AG04450 (cell line): ENCODE results near the gene CEP20. TPM values are rescaled to one million over a fixed set of nuclear protein-coding genes. Genes with fewer than 3 reads are reported as not detected.

Source experiments
- CTCF ChIA-PET: fragments of 300-600, 350-600 bp; formaldehyde crosslinking; extraction: SDS; loops from one replicate; lab custom pipeline; 2022; ENCODE audit warnings: antibody characterized with exemption, inconsistent platforms; lab: Charles Lee
- POLR2A ChIA-PET: fragments of 350-600 bp; formaldehyde crosslinking; extraction: SDS; loops from one replicate; lab custom pipeline; 2021; ENCODE audit warnings: antibody characterized with exemption, inconsistent platforms; lab: Yijun Ruan, JAX
- DNase-seq: peaks from one replicate; pipeline ENCODE4 v3.0.0-alpha.2; 2011; ENCODE audit warnings: low read depth, low spot score
- H3K27ac ChIP-seq: one replicate; pipeline ENCODE4 v1.5.1; 2012; ENCODE audit warnings: low read depth, low read length, control low read depth
- H3K27me3 ChIP-seq: one replicate; pipeline ENCODE4 v1.6.0; 2012; ENCODE audit warnings: low read length; ENCODE audit not compliant: control insufficient read depth, insufficient read depth
- H3K4me3 ChIP-seq: 2 replicates; pipeline ENCODE4 v1.5.1; 2011; ENCODE audit warnings: mild to moderate bottlenecking, low read depth, low read length, control low read depth
- H3K9me3 ChIP-seq: 2 replicates; pipeline ENCODE4 v1.5.1; 2012; ENCODE audit warnings: low read length; ENCODE audit not compliant: control insufficient read depth, insufficient read depth
- polyA plus RNA-seq: library from polyadenylated mRNA; depleted of rRNA; stranded (reverse); fragments of >200 nt; gene quantifications from 2 replicates; pipeline ENCODE4 v1.2.3, GENCODE V29; 2011
- TF ChIP-seq, protein P1 (sequence below): IDR thresholded peaks from 2 replicates; pipeline ENCODE4 v1.5.1; 2011; ENCODE audit warnings: low read depth, low read length, control low read depth, inconsistent platforms

Gene CEP20
- polyA plus RNA-seq, 1 experiment: 49.3 TPM

DNA sequence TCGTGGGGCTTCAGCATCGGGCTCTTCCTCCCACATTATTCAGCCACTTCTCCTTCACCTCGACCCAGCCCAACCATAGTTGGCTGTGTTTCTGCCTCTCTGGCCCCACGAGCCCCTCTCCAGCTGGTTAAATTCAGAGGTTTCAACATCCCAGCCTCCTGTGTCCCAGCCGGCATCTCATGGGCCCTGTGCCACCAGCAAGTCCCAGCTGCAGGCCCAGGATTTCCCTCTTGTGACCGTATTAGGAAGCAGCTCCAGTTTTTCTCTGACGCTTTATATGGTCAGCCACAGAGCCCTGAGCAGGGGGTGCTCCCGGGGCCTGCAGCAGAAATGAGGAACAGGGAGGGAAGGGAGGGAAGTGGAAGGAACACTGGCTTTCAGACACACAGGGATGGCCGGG, 58.9 kb downstream of the CEP20 start:
- ChIA-PET POLR2A (interaction anchor here (0.6 to 1.2 kb wide), 3 partner anchors 18 to 245 kb away, joined by 3 read pairs; no protein-coding TSS in a partner anchor), CTCF (interaction anchor here (0.7 to 1.3 kb wide), 3 partner anchors 10 to 51 kb away, joined by 3 read pairs; no protein-coding TSS in a partner anchor)
- TF ChIP-seq, protein P1, sequence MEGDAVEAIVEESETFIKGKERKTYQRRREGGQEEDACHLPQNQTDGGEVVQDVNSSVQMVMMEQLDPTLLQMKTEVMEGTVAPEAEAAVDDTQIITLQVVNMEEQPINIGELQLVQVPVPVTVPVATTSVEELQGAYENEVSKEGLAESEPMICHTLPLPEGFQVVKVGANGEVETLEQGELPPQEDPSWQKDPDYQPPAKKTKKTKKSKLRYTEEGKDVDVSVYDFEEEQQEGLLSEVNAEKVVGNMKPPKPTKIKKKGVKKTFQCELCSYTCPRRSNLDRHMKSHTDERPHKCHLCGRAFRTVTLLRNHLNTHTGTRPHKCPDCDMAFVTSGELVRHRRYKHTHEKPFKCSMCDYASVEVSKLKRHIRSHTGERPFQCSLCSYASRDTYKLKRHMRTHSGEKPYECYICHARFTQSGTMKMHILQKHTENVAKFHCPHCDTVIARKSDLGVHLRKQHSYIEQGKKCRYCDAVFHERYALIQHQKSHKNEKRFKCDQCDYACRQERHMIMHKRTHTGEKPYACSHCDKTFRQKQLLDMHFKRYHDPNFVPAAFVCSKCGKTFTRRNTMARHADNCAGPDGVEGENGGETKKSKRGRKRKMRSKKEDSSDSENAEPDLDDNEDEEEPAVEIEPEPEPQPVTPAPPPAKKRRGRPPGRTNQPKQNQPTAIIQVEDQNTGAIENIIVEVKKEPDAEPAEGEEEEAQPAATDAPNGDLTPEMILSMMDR: no peak
- H3K9me3 ChIP-seq: no peaks in the 10 kb centered on the region
- DNase-seq: peak; percentile 44
- H3K27me3 ChIP-seq: peaks cover 6% of the 10 kb centered on the region
- no peak overlapping the region for H3K27ac ChIP-seq
- H3K4me3 ChIP-seq: no peak overlapping the region

DNA sequence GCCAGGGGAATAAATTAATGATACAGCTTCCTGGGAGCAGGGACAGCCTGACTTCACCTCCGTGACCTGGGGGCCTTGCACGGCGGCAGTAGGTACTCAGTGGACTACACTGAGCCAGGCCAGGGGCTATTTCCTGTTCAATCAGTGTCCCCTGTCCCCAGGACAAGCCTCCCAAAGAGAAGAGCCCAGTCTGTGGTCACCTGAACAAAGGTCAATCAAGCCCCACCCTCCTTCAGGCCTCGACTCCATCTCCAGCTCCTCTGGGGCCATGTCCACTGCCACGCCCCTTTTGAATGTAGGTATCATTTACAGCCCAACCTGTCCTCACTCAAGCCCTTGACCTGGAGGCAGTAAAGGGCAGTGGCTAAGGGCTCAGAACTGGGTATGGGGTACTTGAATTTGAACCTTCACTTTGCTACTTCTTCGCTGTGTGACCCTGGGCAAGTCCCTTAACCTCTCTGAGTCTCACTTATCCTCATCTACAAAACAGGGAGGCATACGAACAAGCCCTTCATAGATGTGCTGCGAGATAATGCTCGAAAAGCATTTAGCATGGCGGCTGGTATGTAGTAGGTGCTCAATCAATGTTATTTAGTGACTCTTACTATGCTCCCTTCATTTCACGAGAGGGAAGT, 60.6 kb downstream of the CEP20 start:
- ChIA-PET POLR2A (interaction anchor here (0.7 kb wide), 1 partner anchor 21 kb away, joined by 7 read pairs; no protein-coding TSS in a partner anchor), CTCF (no interaction called here)
- no peaks in the 10 kb centered on the region for H3K9me3 ChIP-seq
- no peak overlapping the region for H3K4me3 ChIP-seq
- H3K27ac ChIP-seq: no peak overlapping the region
- TF ChIP-seq, protein P1: no peak
- peaks cover 11% of the 10 kb centered on the region for H3K27me3 ChIP-seq
- DNase-seq: no peak

DNA sequence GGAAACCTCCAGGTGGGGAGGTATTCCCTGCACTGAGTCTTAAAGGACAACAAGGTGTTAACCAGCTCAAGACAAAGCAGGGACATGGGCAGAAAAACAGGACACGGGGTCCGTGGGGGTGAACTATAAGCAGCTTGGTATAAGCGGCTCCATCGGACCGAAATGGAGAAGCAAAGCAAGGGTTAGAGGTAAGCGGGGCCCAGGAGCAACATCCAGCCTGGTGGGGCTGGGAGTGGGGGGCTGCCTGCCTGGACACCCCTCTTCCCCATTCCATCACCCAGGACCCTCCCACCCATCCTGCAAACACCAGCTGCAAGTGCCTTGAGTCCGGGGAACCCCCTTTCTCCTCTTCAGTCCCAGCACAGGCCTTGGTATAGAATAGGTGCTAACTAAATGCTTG, 61.1 kb downstream of the CEP20 start:
- H3K9me3 ChIP-seq: no peaks in the 10 kb centered on the region
- POLR2A ChIA-PET: no interaction called here
- CTCF ChIA-PET: interaction anchor here (0.7 kb wide), 1 partner anchor 47 kb away, joined by 7 read pairs; no protein-coding TSS in a partner anchor
- H3K27me3 ChIP-seq: peaks cover 12% of the 10 kb centered on the region
- no peak for DNase-seq
- TF ChIP-seq, protein P1: no peak
- no peak overlapping the region for H3K27ac ChIP-seq
- H3K4me3 ChIP-seq: no peak overlapping the region

DNA sequence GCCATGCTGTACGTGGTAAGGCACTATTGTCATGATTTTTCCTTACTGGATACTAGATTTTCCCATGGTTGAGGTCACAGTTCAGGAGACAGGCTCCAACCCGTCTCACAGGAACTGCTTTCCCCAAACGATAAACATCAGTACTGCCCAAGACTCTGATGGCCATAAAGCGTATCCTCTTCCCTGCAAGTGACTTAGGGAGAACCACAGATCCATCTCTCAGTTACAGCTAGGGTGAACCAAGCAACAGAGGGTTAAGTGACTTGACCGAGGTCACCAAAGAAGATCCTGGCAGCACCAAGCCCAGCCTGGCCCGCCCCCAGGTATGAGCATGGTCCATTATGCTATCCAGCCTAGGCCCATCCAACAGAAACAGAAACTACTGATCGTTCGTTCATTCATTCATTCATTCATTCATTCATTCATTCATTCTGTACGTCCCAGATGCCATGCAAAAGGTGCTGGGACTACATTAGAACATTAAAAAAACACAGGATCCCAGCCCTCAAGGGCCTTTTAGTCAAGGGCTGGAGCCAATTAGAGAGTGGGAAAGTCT, 62.6 kb downstream of the CEP20 start:
- POLR2A ChIA-PET: no interaction called here
- no peak overlapping the region for H3K27ac ChIP-seq
- CTCF ChIA-PET: interaction anchor here (0.5 kb wide), 1 partner anchor 249 kb away, joined by 6 read pairs; no protein-coding TSS in a partner anchor
- H3K9me3 ChIP-seq: no peaks in the 10 kb centered on the region
- no peak overlapping the region for H3K4me3 ChIP-seq
- DNase-seq: no peak
- TF ChIP-seq, protein P1: no peak
- peaks cover 12% of the 10 kb centered on the region for H3K27me3 ChIP-seq

DNA sequence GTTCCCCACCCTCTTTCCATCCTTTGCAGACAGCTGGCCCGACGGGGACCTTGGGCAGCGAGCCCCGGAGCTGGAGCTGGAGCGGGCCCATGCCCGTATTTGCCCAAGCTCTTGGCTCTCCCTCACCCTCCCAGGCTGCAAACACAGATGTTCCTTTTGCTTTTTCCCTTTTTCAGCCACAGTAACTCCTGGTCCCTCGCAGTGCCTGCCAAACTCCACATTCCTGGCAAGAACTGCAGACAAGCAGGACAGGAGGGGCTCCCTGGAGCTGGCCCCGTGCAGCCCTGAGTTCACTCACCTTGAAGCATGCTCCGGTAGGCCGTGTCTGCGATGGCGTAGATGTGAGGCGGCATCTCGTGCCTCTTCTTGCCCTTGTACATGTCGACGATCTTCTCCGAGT, 65.4 kb downstream of the CEP20 start:
- DNase-seq: no peak
- TF ChIP-seq, protein P1: no peak
- H3K4me3 ChIP-seq: no peak overlapping the region
- ChIA-PET POLR2A (no interaction called here), CTCF (interaction anchor here (0.6 to 3.1 kb wide), 9 partner anchors 9 to 144 kb away, joined by 3 to 24 read pairs (median 5); no protein-coding TSS in a partner anchor)
- peaks cover 23% of the 10 kb centered on the region for H3K27me3 ChIP-seq
- no peak overlapping the region for H3K27ac ChIP-seq
- no peaks in the 10 kb centered on the region for H3K9me3 ChIP-seq
